IMR-90 (cell line): ENCODE results near the gene NUP210L. TPM values are rescaled to one million over a fixed set of nuclear protein-coding genes. Genes with fewer than 3 reads are reported as not detected.
A peak's percentile ranks its signal among the peaks of the same experiment; 100 is the strongest.
"Not testable (repeated sequence)": the region's sequence is repeated elsewhere in the genome, so short reads cannot be mapped to it uniquely, and the experiment has no call there.

Experiments used
- ATAC-seq: fragments of 200-7000 bp; cut with Tn5 transposase; 2 replicates; pipeline ENCODE4 v1.9.1; 2020; ENCODE audit warnings: low read depth, mild to moderate bottlenecking, moderate library complexity
- BruUV-seq: library from RNA; stranded (reverse); fragments of 400-500 nt; replicated peaks from 2 replicates; lab custom pipeline; 2021; lab: Mats Ljungman, UMichigan
- CTCF ChIA-PET: fragments of 300-600 bp; formaldehyde crosslinking; extraction: SDS; loops from one replicate; lab custom pipeline; 2021; ENCODE audit warnings: antibody characterized with exemption; lab: Yijun Ruan, JAX
- POLR2A ChIA-PET: fragments of 300-600 bp; sonication (Branson Sonifier 250); formaldehyde crosslinking; loops from one replicate; lab custom pipeline; 2022; ENCODE audit warnings: antibody characterized with exemption; ENCODE audit not compliant: unreplicated experiment; lab: Charles Lee
- DNase-seq: peaks from one replicate; pipeline ENCODE4 v3.0.0; 2013
- H2AFZ ChIP-seq: replicated peaks from 2 replicates; pipeline ENCODE3; 2013; ENCODE audit warnings: low read length, mild to moderate bottlenecking; ENCODE audit not compliant: poor library complexity
- H2AK5ac ChIP-seq: 2 replicates; pipeline ENCODE4 v1.6.1; 2013; ENCODE audit warnings: low read depth, low read length, inconsistent platforms
- H2AK9ac ChIP-seq: replicated peaks from 2 replicates; pipeline ENCODE3; 2013; ENCODE audit warnings: mild to moderate bottlenecking, low read depth, low read length, moderate library complexity; ENCODE audit not compliant: poor library complexity
- H2BK120ac ChIP-seq: 2 replicates; pipeline ENCODE4 v1.6.1; 2013; ENCODE audit warnings: low read depth, low read length, inconsistent platforms
- H2BK15ac ChIP-seq: 3 replicates; pipeline ENCODE4 v1.6.1; 2013; ENCODE audit warnings: low read depth, low read length, inconsistent platforms
- H2BK20ac ChIP-seq: 2 replicates; pipeline ENCODE4 v1.6.1; 2013; ENCODE audit warnings: low read depth, mild to moderate bottlenecking, inconsistent platforms, low read length, moderate library complexity
- H2BK5ac ChIP-seq: 2 replicates; pipeline ENCODE4 v1.6.1; 2013; ENCODE audit warnings: mild to moderate bottlenecking, low read depth, low read length, inconsistent platforms; ENCODE audit not compliant: poor library complexity, severe bottlenecking
- H3K14ac ChIP-seq: replicated peaks from 2 replicates; pipeline ENCODE4 v1.6.1; 2013; ENCODE audit warnings: low read depth, low read length, inconsistent platforms
- H3K18ac ChIP-seq: 2 replicates; pipeline ENCODE4 v1.6.1; 2013; ENCODE audit warnings: low read depth, low read length, control low read depth
- H3K23ac ChIP-seq: 2 replicates; pipeline ENCODE4 v1.6.1; 2013; ENCODE audit warnings: low read depth, low read length, inconsistent platforms
- H3K27ac ChIP-seq: 2 replicates; pipeline ENCODE4 v1.5.1; 2013; ENCODE audit warnings: mild to moderate bottlenecking, control low read depth, low read length; ENCODE audit not compliant: insufficient read depth
- H3K27me3 ChIP-seq: 2 replicates; pipeline ENCODE4 v1.6.1; 2013; ENCODE audit warnings: low read length; ENCODE audit not compliant: control insufficient read depth, insufficient read depth
- H3K36me3 ChIP-seq: 2 replicates; pipeline ENCODE4 v1.6.1; 2013; ENCODE audit warnings: low read length, mixed read lengths; ENCODE audit not compliant: control insufficient read depth, insufficient read depth
- H3K4ac ChIP-seq: 2 replicates; pipeline ENCODE4 v1.6.1; 2013; ENCODE audit warnings: low read depth, low read length, inconsistent platforms
- H3K4me1 ChIP-seq: 2 replicates; pipeline ENCODE4 v1.6.1; 2013; ENCODE audit warnings: low read length, mixed read lengths; ENCODE audit not compliant: control insufficient read depth, insufficient read depth
- H3K4me2 ChIP-seq: 2 replicates; pipeline ENCODE4 v1.6.1; 2013; ENCODE audit warnings: low read depth, mild to moderate bottlenecking, control low read depth, low read length, moderate library complexity
- H3K4me3 ChIP-seq: 2 replicates; pipeline ENCODE4 v1.5.1; 2013; ENCODE audit warnings: low read depth, mild to moderate bottlenecking, control low read depth, low read length, moderate library complexity; ENCODE audit not compliant: insufficient read depth
- H3K56ac ChIP-seq: 2 replicates; pipeline ENCODE4 v1.6.1; 2013; ENCODE audit warnings: low read length, inconsistent platforms; ENCODE audit not compliant: insufficient read depth; ENCODE audit errors: extremely low read depth
- H3K79me1 ChIP-seq, 2 experiments: 2 replicates each; pipeline ENCODE4 v1.6.1; 2013; ENCODE audit warnings: low read length in 2 of 2, inconsistent platforms in 1 of 2, low read depth in 1 of 2
- H3K9ac ChIP-seq: 2 replicates; pipeline ENCODE4 v1.6.1; 2013; ENCODE audit warnings: low read depth, low read length, control low read depth
- H3K9me1 ChIP-seq: 2 replicates; pipeline ENCODE4 v1.6.1; 2013; ENCODE audit warnings: low read length, inconsistent platforms; ENCODE audit not compliant: insufficient read depth
- H3K9me3 ChIP-seq: 2 replicates; pipeline ENCODE4 v1.6.1; 2013; ENCODE audit warnings: low read length; ENCODE audit not compliant: control insufficient read depth, insufficient read depth
- H4K20me1 ChIP-seq: 2 replicates; pipeline ENCODE4 v1.6.1; 2013; ENCODE audit warnings: low read length, inconsistent platforms; ENCODE audit not compliant: insufficient read depth
- H4K5ac ChIP-seq: 2 replicates; pipeline ENCODE4 v1.6.1; 2013; ENCODE audit warnings: mild to moderate bottlenecking, low read depth, low read length, control low read depth
- H4K8ac ChIP-seq, 2 experiments: 2 replicates each; pipeline ENCODE4 v1.6.1; 2013; ENCODE audit warnings: low read depth in 2 of 2, low read length in 2 of 2, control low read depth in 1 of 2, inconsistent platforms in 1 of 2
- H4K91ac ChIP-seq: 2 replicates; pipeline ENCODE4 v1.6.1; 2013; ENCODE audit warnings: low read depth, low read length, inconsistent platforms; ENCODE audit not compliant: insufficient read depth
- BHLHE40 ChIP-seq: fragments of 150-350 bp; IDR thresholded peaks from 2 replicates; pipeline ENCODE4 v1.6.1; 2016; ENCODE audit warnings: mild to moderate bottlenecking, low read depth, low read length
- CHD1 ChIP-seq: IDR thresholded peaks from 2 replicates; pipeline ENCODE4 v1.6.1; 2012; ENCODE audit warnings: low read depth, low read length, improper control_type of control experiment
- FOS ChIP-seq: fragments of 150-350 bp; IDR thresholded peaks from 2 replicates; pipeline ENCODE4 v1.6.1; 2016; ENCODE audit warnings: low read depth, low read length
- MXI1 ChIP-seq: IDR thresholded peaks from 2 replicates; pipeline ENCODE4 v1.6.1; 2012; ENCODE audit warnings: low read depth, mild to moderate bottlenecking, low read length, moderate library complexity, borderline replicate concordance
- POLR2A ChIP-seq: IDR thresholded peaks from 2 replicates; pipeline ENCODE4 v1.6.1; 2012; ENCODE audit warnings: mild to moderate bottlenecking, low read depth, low read length
- RAD21 ChIP-seq: IDR thresholded peaks from 2 replicates; pipeline ENCODE4 v1.6.1; 2012; ENCODE audit warnings: low read length, improper control_type of control experiment
- RCOR1 ChIP-seq: IDR thresholded peaks from 2 replicates; pipeline ENCODE4 v1.6.1; 2012; ENCODE audit warnings: mild to moderate bottlenecking, low read length, improper control_type of control experiment; ENCODE audit not compliant: insufficient replicate concordance
- USF2 ChIP-seq: fragments of 150-350 bp; IDR thresholded peaks from 2 replicates; pipeline ENCODE4 v1.6.1; 2017; ENCODE audit warnings: mild to moderate bottlenecking, antibody characterized with exemption, low read length, low read depth
- WGBS, 2 experiments: methylation state at CpG; one replicate each; pipeline versions ENCODE4 v1.1.5 to v1.1.7; 2013; ENCODE audit warnings: missing lambda C conversion rate in 2 of 2; ENCODE audit not compliant: insufficient read length in 1 of 2; ENCODE audit errors: extremely low coverage in 2 of 2; 5-methylcytosine and 5-hydroxymethylcytosine counted together
- dilution Hi-C: fragments of 300-500 bp; cut with HindIII; formaldehyde crosslinking; loops from one replicate; pipeline ENCODE4 v1.14.3; 2018; ENCODE audit warnings: low sequenced_read_pairs; ENCODE audit not compliant: unreplicated experiment
- in situ Hi-C: fragments of 300-500 bp; cut with MboI; formaldehyde crosslinking; loops from 3 replicates; pipeline ENCODE4 v1.14.3; 2019; ENCODE audit warnings: low sequenced_read_pairs, inconsistent platforms, mixed read lengths
- intact Hi-C: fragments of 100-400 bp; cut with micrococcal nuclease; formaldehyde crosslinking; loops from 2 replicates; pipeline ENCODE4 v1.10.0; 2022
- polyA plus RNA-seq, 3 experiments: library from polyadenylated mRNA; depleted of rRNA; stranded (reverse); fragments of >200 nt; gene quantifications; 2 replicates each; pipeline ENCODE4 v1.2.3, GENCODE V29; 2012; ENCODE audit warnings: low replicate concordance in 1 of 3
- total RNA-seq: library from RNA; depleted of rRNA; stranded (reverse); fragments of >200 nt; gene quantifications from 2 replicates; pipeline ENCODE4 v1.2.3, GENCODE V29; 2012

The NUP210L gene
- total and polyA plus RNA-seq, 2 of the 4 experiments (the other 2 are of a cell fraction), result under 0.01 to 0.02 TPM

DNA sequence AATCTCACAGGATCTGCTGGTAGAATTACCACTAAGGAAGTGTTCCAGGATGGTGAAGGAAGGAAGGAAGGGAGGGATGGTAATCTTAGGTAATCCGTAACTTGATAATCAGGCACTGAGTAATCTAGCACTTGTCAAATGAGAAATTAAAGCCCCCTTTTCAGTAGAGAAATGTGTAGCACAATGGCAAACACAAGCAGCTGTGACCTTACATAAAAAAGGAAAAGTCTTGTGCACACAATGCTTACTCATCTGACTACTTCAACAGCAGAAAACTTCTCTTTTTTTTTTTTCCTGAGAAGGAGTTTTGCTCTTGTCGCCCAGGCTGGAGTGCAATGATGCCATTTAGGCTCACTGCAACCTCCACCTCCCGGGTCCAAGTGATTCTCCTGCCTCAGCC is 6.1 kb downstream of the NUP210L start:
- Histone ChIP-seq H2AK9ac (no peak overlapping the region), H4K20me1 (no peaks in the 10 kb centered on the region), H2AFZ (no peak overlapping the region), H3K9me1 (no peaks in the 10 kb centered on the region), H3K27ac (no peak overlapping the region), H3K9ac (no peak overlapping the region), H2BK120ac (no peak overlapping the region), H4K5ac (no peak overlapping the region), H3K4me2 (no peak overlapping the region), H4K91ac (no peak overlapping the region), H2BK15ac (no peak overlapping the region), H3K9me3 (no peaks in the 10 kb centered on the region), H3K18ac (no peak overlapping the region; the same call in 1 of the 2 replicates), H2BK20ac (no peak overlapping the region), H3K14ac (no peak overlapping the region), H3K23ac (no peak overlapping the region), H3K27me3 (no peaks in the 10 kb centered on the region), H4K8ac (no peak overlapping the region), H3K56ac (no peak overlapping the region), H3K36me3 (no peaks in the 10 kb centered on the region), H3K4me1 (0 out of 2 replicates have a peak, but pooled peaks cover 3% of the 10 kb centered on the region), H3K4ac (no peak overlapping the region), H2BK5ac (no peak overlapping the region), H3K79me1 (no peaks in the 10 kb centered on the region), H2AK5ac (no peak overlapping the region), H3K4me3 (no peak overlapping the region)
- TF ChIP-seq MXI1 (no peak), BHLHE40 (no peak), CHD1 (no peak), USF2 (no peak), POLR2A (no peak), RAD21 (no peak), FOS (no peak), RCOR1 (no peak)
- ATAC-seq, result 0 out of 2 replicates have a peak, but pooled peaks have one; percentile 37
- intact Hi-C loops (loop anchor here (10.0 kb wide), 1 partner anchor 74 kb away; no protein-coding TSS in a partner anchor), dilution Hi-C loops (no loop called here), in situ Hi-C loops (loop anchor here (10.0 kb wide), 1 partner anchor 134 kb away; no protein-coding TSS in a partner anchor)
- DNase-seq, result peak; percentile 47
- ChIA-PET CTCF (no interaction called here), POLR2A (no interaction called here)
- BruUV-seq, result no TSS peak
- WGBS, 2 experiments, result no CpG with 5 or more reads among the region's 3 CpGs

DNA sequence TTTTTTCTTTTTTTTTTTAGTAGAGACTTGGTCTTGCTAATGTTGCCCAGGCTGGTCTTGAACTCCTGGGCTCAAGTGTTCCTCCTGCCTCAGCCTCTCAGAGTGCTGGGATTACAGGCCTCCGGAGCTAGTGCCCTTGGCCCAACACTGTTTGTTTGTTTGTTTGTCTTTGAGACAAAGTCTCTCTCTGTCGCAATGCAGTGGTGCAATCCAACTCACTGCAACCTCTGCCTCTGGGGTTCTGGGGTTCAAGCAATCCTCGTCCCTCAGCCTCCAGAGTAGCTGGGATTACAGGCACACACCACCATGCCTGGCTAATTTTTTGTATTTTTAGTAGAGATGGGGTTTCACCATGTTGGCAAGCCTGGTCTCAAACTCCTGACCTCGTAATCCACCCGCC is 7.4 kb downstream of the NUP210L start:
- dilution Hi-C loops, H3K9me3 ChIP-seq, H3K36me3 ChIP-seq, H2BK20ac ChIP-seq, BruUV-seq, ATAC-seq, DNase-seq, H4K8ac ChIP-seq, H2BK5ac ChIP-seq, H3K18ac ChIP-seq, H3K27me3 ChIP-seq, POLR2A ChIA-PET, H2BK15ac ChIP-seq, H3K23ac ChIP-seq, H3K27ac ChIP-seq, H3K4me1 ChIP-seq, H4K5ac ChIP-seq, CTCF ChIA-PET, H3K4me2 ChIP-seq, H3K4me3 ChIP-seq, H4K91ac ChIP-seq, H3K9me1 ChIP-seq, H2BK120ac ChIP-seq, H2AK5ac ChIP-seq, H2AK9ac ChIP-seq, H3K79me1 ChIP-seq, H3K14ac ChIP-seq, H4K20me1 ChIP-seq, H3K56ac ChIP-seq, H3K9ac ChIP-seq, H2AFZ ChIP-seq, H3K4ac ChIP-seq: not testable (repeated sequence)
- WGBS, 2 experiments, result 100% methylated on average over 2 of the region's 5 CpGs; no CpG with 5 or more reads in 1 of the 2 experiments
- in situ Hi-C loops (loop anchor here (10.0 kb wide), 1 partner anchor 133 kb away; no protein-coding TSS in a partner anchor), intact Hi-C loops (loop anchor here (10.0 kb wide), 1 partner anchor 73 kb away; no protein-coding TSS in a partner anchor)
